ENCODE data around the gene NADSYN1.

Gene NADSYN1

GRCh38 chr11:71449596-71449995, 3.4 kb upstream of the NADSYN1 start:
- DNase-seq (ENCODE audit: low read depth) = no peak
- peak overlapping the region; percentile 67 for H3K4me3 ChIP-seq (ENCODE audit: low read depth, low read length)
- TF ChIP-seq CTCF (IDR thresholded peaks at IDR 0.05; ENCODE audit: insufficient read depth, low read depth, low read length, missing control alignments) = no peak

GRCh38 chr11:71450507-71450906, 2.5 kb upstream of the NADSYN1 start:
- H3K4me3 ChIP-seq (ENCODE audit: low read depth, low read length) = no peak overlapping the region; the same call in 1 of the 2 replicates
- DNase-seq (ENCODE audit: low read depth) = no peak
- no peak for TF ChIP-seq CTCF (IDR thresholded peaks at IDR 0.05; ENCODE audit: insufficient read depth, low read depth, low read length, missing control alignments)

- no peak for TF ChIP-seq CTCF (IDR thresholded peaks at IDR 0.05; ENCODE audit: insufficient read depth, low read depth, low read length, missing control alignments)
- no peak overlapping the region for H3K4me3 ChIP-seq (ENCODE audit: low read depth, low read length)
These were observed 2.1 kb upstream of the NADSYN1 start for GRCh38 chr11:71450939-71451338.

GRCh38 chr11:71451596-71452198, 1.3 kb upstream of the NADSYN1 start:
- peak overlapping the region; percentile 87 for H3K4me3 ChIP-seq (ENCODE audit: low read depth, low read length)
- TF ChIP-seq CTCF (IDR thresholded peaks at IDR 0.05; ENCODE audit: insufficient read depth, low read depth, low read length, missing control alignments) = no peak
- DNase-seq (ENCODE audit: low read depth) = peak; percentile 23

More at GRCh38 chr11:71450939-71451338, 2.1 kb upstream of the NADSYN1 start:
- DNase-seq (ENCODE audit: low read depth) = no peak

GRCh38 chr11:71452199-71453036, 585 bp upstream of the NADSYN1 start:
- TF ChIP-seq CTCF (IDR thresholded peaks at IDR 0.05; ENCODE audit: insufficient read depth, low read depth, low read length, missing control alignments) = no peak
- peak; percentile 73 for DNase-seq (ENCODE audit: low read depth)

GRCh38 chr11:71453918-71454304, 908 bp downstream of the NADSYN1 start:
- DNase-seq (ENCODE audit: low read depth) = peak; percentile 8
- TF ChIP-seq CTCF (IDR thresholded peaks at IDR 0.05; ENCODE audit: insufficient read depth, low read depth, low read length, missing control alignments) = no peak

More at GRCh38 chr11:71452199-71453036, 585 bp upstream of the NADSYN1 start:
- peak overlapping the region; percentile 87 for H3K4me3 ChIP-seq (ENCODE audit: low read depth, low read length)

More at GRCh38 chr11:71453918-71454304, 908 bp downstream of the NADSYN1 start:
- H3K4me3 ChIP-seq (ENCODE audit: low read depth, low read length) = peak overlapping the region; percentile 87
